DMS153 treated with DMSO at 0.1 percent for 48 hours (cell line): ENCODE data around the gene WIPF1.

Experiments used
- DNase-seq: peaks from one replicate; lab custom pipeline; 2025; ENCODE audit not compliant: unreplicated experiment; lab: John Stamatoyannopoulos, UW

Gene WIPF1

GRCh38 chr2:174544156-174544555 is 53.4 kb downstream of the WIPF1 start:
- DNase-seq = no peak

GRCh38 chr2:174540893-174541292 is 56.7 kb downstream of the WIPF1 start:
- DNase-seq = no peak

GRCh38 chr2:174535757-174536703 is 61.6 kb downstream of the WIPF1 start:
- peak; percentile 74 for DNase-seq

GRCh38 chr2:174535083-174535482 is 62.5 kb downstream of the WIPF1 start:
- no peak for DNase-seq

- no peak for DNase-seq
Measured at GRCh38 chr2:174529916-174530315, 67.7 kb downstream of the WIPF1 start.

- DNase-seq = no peak
Measured at GRCh38 chr2:174527959-174528358, 69.6 kb downstream of the WIPF1 start.

- no peak for DNase-seq
Measured at GRCh38 chr2:174527101-174527721, 70.4 kb downstream of the WIPF1 start.

- DNase-seq = no peak
Measured at GRCh38 chr2:174524527-174524926, 73.1 kb downstream of the WIPF1 start.

GRCh38 chr2:174522553-174522952 is 75.1 kb downstream of the WIPF1 start:
- DNase-seq = no peak

GRCh38 chr2:174518395-174518794 is 79.2 kb downstream of the WIPF1 start:
- DNase-seq = no peak

- DNase-seq = no peak
Measured at GRCh38 chr2:174516501-174517378, 80.9 kb downstream of the WIPF1 start.

- no peak for DNase-seq
Measured at GRCh38 chr2:174512345-174512744, 85.3 kb downstream of the WIPF1 start.

GRCh38 chr2:174511580-174512260 is 85.9 kb downstream of the WIPF1 start:
- no peak for DNase-seq

- DNase-seq = no peak
Measured at GRCh38 chr2:174510583-174511189, 86.9 kb downstream of the WIPF1 start.
